HEK293 (cell line): Measurements from ENCODE around the gene CDHR5.

Experiments
- CTCF ChIP-seq: fragments of 450-650 bp; formaldehyde crosslinking; IDR thresholded peaks from 2 replicates; pipeline ENCODE4 v1.5.1; 2016; ENCODE audit warnings: missing biosample characterization, missing genetic modification characterization
- MZF1 ChIP-seq: fragments of 450-650 bp; formaldehyde crosslinking; IDR thresholded peaks from 2 replicates; pipeline ENCODE4 v1.5.1; 2017; ENCODE audit warnings: missing biosample characterization, missing genetic modification characterization, borderline replicate concordance
- SP2 ChIP-seq: fragments of 450-650 bp; formaldehyde crosslinking; IDR thresholded peaks from 2 replicates; pipeline ENCODE4 v1.5.1; 2016; ENCODE audit warnings: missing biosample characterization, missing genetic modification characterization
- ZNF169 ChIP-seq: fragments of 450-650 bp; formaldehyde crosslinking; IDR thresholded peaks from 2 replicates; pipeline ENCODE4 v1.5.1; 2016; ENCODE audit warnings: missing biosample characterization, missing genetic modification characterization
- ZNF274 ChIP-seq, 2 experiments: fragments of 200-500 bp in 1 of 2; fragments of 450-650 bp in 1 of 2; sonication (Bioruptor generic) in 1 of 2; formaldehyde crosslinking in 1 of 2; IDR thresholded peaks; 2 replicates each; pipeline versions ENCODE4 v1.5.1 to v1.6.1; 2014 to 2016; ENCODE audit warnings: borderline replicate concordance in 1 of 2, inconsistent platforms in 1 of 2, low read length in 1 of 2, missing biosample characterization in 1 of 2, missing genetic modification characterization in 1 of 2
- ZNF529 ChIP-seq: fragments of 450-650 bp; formaldehyde crosslinking; IDR thresholded peaks from 2 replicates; pipeline ENCODE4 v1.5.1; 2017; ENCODE audit warnings: missing genetic modification characterization, missing biosample characterization; ENCODE audit not compliant: insufficient replicate concordance
- ZNF670 ChIP-seq: fragments of 450-650 bp; formaldehyde crosslinking; IDR thresholded peaks from 2 replicates; pipeline ENCODE4 v1.5.1; 2016; ENCODE audit warnings: missing biosample characterization, missing genetic modification characterization, low read depth
- ZNF677 ChIP-seq: fragments of 450-650 bp; IDR thresholded peaks from 2 replicates; pipeline ENCODE4 v1.5.0; 2018; ENCODE audit warnings: missing biosample characterization, mild to moderate bottlenecking, missing genetic modification characterization, moderate library complexity
- ZSCAN30 ChIP-seq: fragments of 450-650 bp; IDR thresholded peaks from 2 replicates; pipeline ENCODE4 v1.5.1; 2018; ENCODE audit warnings: missing biosample characterization, mild to moderate bottlenecking, missing genetic modification characterization, moderate library complexity
- ZSCAN5A ChIP-seq: fragments of 450-650 bp; formaldehyde crosslinking; IDR thresholded peaks from 2 replicates; pipeline ENCODE4 v1.5.1; 2016; ENCODE audit warnings: missing biosample characterization, missing genetic modification characterization

GRCh38 chr11:637333-637592 lies 12.5 kb upstream of the CDHR5 start:
- TF ChIP-seq ZNF274 (IDR thresholded peaks at IDR 0.05; ENCODE audit: low read length), result no peak
- no peak for TF ChIP-seq ZNF274 (tag by site-specific recombination; IDR thresholded peaks at IDR 0.05; ENCODE audit: borderline replicate concordance)
- no peak for TF ChIP-seq ZNF670 (tag by site-specific recombination)
- no peak for TF ChIP-seq ZSCAN30
- TF ChIP-seq ZSCAN5A (tag by site-specific recombination), result no peak
- TF ChIP-seq CTCF, result no peak
- no peak for TF ChIP-seq SP2
- no peak for TF ChIP-seq MZF1
- no peak for TF ChIP-seq ZNF169
- TF ChIP-seq ZNF677 (tag by site-specific recombination), result no peak
- no peak for TF ChIP-seq ZNF529 (tag by site-specific recombination)
